Stimulated activated CD8-positive, alpha-beta memory T cell treated with anti-CD3 and anti-CD28 coated beads, Interleukin-7, amount 100 ng/mL, for 24 hours (primary cell): ENCODE measurements around the gene CEP85.
"Not testable (repeated sequence)": the region's sequence is repeated elsewhere in the genome, so short reads cannot be mapped to it uniquely, and the experiment has no call there.

Experiments used
- DNase-seq: peaks from one replicate; pipeline ENCODE4 v3.0.0-alpha.2; 2020; ENCODE audit warnings: low read depth

CEP85 gene

DNA sequence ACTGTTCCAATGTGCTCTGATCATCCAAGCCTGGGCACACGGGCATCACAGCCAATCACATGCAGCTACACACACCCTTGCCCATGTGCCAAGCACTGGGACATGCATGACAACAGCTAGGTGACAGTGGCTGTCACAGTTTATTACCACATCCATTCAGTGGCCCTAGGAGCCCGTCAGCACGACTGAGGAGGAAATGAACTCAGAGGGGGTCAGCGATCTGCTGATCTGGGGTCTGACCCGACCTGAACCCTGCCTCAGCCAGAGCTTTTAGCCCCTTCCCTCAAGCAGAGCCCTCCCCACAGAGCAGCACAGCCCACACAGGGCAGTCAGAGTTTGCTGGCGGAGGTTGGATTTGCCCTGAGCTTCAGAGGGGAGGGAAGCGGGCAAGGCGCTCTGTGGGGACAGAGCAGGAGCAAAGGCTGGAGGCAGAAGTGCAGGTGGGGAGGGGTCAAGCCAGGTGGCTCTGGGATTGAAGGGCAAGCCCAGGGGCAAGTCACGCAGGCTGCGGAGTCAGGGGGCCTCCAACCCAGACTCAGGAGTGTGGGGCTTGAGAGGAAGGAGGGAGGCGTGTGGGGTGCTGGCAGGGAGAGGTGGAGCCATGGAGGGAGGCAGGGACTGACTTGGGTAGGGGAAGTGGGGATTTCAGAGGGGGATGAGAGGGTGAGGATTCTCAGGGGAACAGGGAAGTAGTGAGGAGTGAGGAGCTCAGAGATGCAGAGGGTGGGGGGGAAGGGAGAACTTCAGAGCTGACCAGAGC lies 56.3 kb downstream of the CEP85 start:
- DNase-seq = no peak

DNA sequence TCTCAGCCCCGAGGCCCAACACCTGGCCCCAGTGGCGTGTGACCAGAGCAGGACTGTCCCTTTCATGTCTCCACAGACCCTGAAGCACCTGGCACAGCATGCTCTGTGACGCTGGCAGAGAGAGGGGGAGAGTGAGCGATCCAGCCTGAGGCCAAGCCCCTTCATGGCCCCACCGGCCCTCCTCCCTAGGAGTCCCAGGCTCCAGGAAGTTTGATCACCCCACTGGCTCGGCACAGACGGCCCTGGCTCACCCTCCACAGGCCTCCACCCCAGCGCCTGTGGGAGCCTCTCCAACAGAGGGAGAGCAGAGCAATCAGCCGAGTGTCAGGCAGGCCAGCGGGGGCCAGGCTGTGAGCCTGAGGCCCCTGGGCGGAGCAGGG lies 56.9 kb downstream of the CEP85 start:
- DNase-seq = no peak

- no peak for DNase-seq
Observed at GRCh38 chr1:26291433-26291832, 57.4 kb downstream of the CEP85 start.

DNA sequence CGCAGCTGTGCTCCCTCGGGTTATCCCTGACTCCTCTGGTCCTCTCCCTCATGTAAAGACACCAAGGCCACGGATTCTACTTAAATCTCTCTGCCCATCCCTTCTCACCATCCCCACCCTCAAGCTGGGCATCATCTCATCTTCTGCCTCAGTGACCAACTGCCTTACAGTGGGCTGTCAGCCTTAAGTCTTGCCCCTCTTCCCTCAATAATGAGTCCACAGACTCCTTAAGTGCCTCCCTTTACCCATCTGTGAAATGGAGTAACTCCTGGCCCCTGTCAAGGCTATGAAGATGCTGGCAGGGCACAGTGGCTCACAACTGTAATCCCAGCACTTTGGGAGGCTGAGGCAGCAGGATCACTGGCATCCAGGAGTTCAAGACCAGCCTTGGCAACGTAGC lies 57.9 kb downstream of the CEP85 start:
- no peak for DNase-seq

- DNase-seq = not testable (repeated sequence)
Observed at GRCh38 chr1:26292735-26293134, 58.7 kb downstream of the CEP85 start.

GRCh38 chr1:26293911-26294463 lies 60.0 kb downstream of the CEP85 start:
- DNase-seq = no peak

DNA sequence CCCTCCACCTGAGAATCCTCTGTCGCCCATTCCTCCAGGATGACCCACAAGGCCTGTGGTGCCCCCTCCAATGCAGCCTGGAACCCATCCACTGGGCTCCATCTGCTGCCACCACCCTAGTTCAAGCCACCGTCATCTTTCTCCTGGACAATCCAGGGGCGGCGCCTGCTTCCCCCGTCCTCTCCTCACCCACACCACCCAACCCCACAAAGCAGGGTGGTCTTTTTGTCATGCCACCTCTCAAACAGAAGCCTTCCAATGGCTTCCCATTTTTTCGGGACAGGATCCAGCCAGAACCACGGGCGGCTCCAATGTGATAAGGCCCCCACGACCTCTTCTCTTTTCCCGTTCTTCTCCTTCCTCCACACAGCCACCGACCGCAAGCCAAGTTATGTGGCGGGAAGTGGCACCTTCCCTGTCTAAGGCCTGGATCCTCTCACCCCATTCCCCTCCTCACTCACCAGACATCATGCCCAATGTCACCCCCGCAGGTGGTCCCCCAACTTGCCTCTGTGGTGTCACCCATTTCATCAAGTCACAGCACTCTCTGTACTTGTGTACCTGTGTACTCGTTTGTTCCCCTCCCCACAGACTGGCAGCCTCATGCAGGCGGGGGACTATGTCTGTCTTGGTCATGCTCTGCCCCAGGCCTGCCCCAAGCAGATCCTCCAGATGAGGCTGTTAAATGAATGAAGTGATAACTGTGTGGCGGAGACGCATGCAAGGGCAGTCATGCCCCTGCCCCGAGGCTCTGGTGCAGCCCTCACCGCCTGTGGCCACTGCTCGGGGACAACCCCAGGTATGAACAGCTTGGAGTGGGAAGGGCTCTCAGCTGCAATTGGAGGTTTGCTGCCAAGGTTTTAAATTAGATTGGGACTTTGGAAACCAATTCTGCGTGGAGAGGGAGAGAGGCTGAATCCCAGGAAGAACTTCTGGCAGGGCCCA lies 61.5 kb downstream of the CEP85 start:
- DNase-seq = no peak

- no peak for DNase-seq
Observed at GRCh38 chr1:26296340-26297056, 62.5 kb downstream of the CEP85 start.

DNA sequence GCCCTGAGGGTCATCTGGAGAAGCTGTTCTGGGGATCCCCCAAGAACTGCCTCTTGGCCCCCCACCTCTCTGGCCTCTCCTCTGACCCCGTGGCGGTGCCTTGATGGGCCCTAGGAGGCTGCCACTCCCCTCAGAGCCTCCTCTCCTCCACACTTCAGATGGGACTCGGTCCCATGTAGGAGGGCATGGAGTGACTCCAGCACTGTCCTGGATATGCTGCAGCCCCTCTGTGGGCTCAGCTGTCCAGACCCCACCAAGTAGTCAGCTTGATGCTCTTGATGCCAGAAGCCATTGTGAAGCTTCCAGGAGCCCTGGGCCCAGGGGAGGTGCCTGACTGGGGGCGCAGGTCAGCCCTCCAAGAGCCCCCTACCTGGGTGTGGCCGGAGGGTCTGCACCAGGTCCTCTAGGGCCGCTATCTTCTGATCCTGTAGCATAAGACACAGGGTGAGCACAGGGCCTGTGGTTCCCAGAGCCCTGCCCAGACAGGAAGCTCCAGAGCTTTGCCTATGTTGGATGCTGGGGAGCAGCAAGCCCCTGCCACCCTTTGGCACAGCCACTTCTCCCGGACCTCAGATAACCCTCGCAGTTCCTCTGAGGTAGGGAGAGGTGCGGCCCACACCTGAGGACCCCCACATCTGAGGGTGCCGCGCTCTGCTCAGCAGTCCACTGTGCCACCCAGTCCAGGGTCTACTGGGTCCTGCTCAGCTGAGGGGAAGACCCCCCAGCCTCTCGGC lies 63.2 kb downstream of the CEP85 start:
- no peak for DNase-seq

- no peak for DNase-seq
Observed at GRCh38 chr1:26297791-26298124, 63.8 kb downstream of the CEP85 start.

DNA sequence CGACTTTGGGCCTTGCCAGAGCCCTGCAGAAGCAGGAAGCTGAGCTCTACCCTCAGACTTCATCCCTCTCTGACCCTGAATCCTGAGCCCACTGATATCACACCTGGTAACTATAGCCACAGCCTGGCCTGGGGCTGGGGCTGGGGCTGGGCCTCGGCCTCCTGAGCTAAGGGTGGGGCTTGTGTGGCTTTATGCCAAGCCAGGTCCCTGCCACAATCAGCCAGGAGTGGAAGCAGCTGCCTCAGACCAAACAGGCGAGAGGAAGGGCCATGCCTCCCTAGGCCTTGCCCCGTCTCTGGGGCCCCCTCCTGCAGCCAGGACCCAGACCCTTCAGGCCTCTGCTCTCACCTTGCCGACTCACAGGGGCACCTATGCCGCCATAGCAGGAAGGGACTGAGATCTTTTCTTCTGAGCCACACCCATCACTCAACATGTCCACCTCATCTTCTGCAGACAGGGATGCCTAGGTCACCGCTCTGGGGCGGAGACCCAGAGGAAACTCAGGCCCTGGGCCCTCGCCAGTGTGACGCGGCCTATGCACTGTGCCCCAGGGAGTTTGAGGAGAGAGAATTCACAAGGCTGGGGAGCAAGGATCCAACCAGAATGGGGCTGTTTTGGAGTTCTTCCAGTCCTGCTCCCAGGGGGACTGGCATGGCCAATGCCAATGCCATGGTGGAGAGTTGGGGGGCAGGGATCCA lies 66.7 kb downstream of the CEP85 start:
- DNase-seq = no peak

DNA sequence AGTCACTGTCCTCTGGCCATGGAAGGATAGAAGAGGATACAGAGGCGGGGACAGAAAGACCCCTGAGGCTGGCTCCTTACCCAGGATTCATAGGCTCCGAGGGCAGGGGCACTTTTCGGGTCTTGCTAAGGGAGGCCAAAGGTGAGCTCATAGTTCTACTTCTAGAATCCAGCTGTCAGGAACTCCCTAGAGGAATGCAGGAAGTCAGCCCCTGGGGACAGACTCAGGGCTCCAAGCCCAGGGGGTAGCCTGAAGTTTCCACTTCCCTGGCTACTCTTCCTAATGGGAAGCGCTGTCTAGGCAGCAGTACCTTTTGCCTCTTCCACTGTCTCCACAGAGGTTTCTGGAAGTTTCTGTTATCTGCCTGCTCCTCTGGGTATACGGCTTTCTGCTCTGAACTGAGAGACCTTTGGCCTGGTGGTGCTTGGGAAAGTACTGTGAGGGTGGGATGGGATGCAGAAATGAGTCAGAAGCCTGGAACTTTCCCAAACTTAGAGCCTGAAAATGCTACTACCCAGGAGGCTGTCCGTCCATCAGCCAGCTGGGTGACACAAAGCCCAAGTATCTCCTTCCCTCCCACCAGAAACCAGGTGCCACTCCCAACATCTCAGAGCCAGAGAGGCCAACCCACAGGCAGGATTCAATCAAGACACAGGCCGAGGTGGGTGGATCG lies 68.9 kb downstream of the CEP85 start:
- DNase-seq = no peak

DNA sequence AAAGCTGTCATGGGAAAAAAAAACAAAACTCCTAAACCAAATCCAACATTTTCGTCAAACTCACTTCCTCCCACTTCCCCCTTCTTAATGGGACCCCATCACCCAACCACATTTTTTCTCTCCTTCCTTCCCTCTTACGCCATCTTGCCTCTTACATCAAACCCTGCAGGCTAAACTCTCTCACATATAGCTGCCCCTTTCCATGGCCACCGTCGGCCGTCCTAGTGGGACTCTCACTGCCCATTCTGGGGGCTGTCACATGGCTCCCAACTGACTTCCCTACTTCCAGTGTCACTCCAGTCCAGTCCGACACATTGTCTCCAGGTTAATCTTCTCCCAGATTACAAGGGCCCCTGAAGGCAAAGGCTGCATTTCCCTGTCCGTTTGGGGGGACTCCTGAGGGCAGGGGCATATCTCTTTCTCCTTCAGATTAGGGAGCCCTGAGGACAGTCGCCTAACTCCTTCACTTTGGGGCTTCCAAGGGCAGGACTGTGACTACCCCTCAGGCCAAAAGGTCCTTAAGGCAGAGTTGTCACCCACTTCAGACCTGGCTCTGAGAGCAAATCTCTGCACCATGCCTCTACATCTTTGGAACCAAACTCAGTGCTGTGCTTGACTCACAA lies 71.8 kb downstream of the CEP85 start:
- DNase-seq = no peak

- peak; percentile 84 for DNase-seq
Observed at GRCh38 chr1:26306290-26307229, 72.6 kb downstream of the CEP85 start, which contains the start of gene UBXN11. TSS of gene UBXN11 (minus strand) at chr1:26306636. CDS start at chr1:26302883, 3,753 bp downstream.

DNA sequence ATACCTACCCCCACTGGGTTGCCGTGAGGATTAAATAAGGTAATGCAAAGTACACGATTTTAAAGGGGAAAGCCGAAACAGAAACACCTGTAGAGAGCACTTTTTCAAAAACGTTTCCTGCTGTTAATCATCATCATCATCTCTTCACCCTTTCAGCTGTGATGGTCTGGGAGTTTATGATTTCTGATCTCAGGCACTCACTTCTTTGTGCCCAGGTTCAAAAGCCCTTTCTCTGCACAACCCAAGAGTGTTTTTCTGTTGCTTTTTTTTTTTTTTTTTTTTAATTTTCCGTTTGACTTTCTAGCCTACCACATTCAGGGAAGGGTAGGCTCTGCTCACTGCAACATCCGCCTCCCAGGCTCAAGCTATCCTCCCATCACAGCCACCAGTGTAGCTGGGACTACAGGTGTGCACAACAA lies 73.4 kb downstream of the CEP85 start:
- DNase-seq = no peak

- not testable (repeated sequence) for DNase-seq
Observed at GRCh38 chr1:26307966-26308899, 74.2 kb downstream of the CEP85 start.

DNA sequence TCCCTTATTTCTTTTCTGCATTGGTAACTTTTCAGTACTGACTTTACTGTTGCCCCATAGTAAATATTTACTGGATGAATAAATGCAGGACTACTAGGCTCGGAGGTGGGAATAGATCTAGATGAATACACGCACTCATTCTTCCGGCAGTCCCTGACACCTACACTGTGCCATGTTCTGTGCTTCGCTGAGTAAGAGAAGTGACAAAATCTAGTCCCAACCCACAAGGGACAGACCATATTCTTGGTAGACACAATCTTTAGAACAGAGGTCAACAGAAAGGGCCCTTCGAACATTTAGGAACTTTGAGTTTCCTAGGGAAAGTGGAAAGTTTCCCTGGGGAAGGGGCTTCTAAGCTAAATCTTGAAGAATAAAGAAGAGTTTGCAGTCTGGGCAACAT lies 80.5 kb downstream of the CEP85 start:
- DNase-seq = no peak
